HG03135 (cell line): Measurements from ENCODE around the gene CACNG4.

Experiments used
- ATAC-seq: cut with Tn5 transposase; IDR thresholded peaks from one replicate; pipeline ENCODE4 v1.9.1; 2021; ENCODE audit warnings: mild to moderate bottlenecking, moderate library complexity; ENCODE audit not compliant: unreplicated experiment

Gene CACNG4

DNA sequence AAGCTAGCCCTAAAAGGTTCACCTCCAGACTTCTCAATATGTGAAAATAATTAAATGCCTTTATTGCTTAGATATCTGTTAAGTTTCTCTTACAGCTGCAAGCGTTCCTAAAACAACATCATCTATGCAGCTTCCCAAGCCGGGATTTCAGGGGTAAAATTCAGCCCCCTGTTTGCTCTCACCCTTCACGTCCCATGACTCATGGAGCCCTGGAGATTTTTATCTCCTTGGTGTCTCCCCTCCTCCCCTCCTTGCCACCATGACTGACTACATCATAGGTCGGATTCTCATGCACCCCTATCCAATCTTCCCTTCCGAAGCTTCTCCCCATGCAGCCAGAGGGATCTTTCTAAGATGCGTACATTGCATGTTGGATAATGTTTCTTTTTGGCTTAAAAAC is 21.0 kb upstream of the CACNG4 start:
- ATAC-seq = no peak

DNA sequence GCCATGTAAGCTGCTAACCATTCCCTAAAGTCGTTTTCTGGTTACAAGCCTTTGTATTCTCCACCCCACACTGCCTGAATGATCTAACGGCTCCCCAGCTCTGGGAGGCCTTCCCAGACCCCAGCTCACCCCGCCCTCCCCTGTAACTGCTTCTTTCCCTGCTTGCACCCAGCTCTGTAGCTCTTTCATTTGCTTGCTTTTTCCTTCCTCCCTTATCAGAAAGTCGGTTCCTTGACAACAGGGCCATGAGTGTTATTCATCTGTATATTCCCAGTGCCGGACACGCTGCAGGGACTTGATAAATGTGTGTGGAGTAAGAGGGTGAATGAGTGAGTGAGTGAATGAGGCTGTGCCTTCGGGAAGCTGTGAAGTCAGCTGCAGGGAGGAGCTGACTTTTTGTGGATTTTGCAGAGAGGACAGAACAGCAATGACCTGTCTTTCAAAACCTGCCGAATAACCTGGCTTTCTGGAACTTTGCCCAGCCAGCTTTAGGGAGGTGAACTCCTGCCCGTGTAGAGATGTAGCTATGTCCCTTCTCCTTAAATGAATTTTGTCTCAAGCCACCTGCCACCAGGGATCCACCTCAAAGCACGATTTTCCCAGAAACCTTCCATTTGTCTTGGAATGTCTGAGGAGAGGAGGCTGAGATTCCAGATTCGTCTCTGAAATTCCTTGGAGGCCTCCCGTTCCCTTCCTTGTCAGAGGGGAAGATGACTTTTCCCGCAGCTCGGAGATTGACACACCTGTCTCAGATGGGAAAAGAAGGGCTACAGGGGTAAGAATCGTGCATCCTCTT is 20.0 kb upstream of the CACNG4 start:
- ATAC-seq = no peak

DNA sequence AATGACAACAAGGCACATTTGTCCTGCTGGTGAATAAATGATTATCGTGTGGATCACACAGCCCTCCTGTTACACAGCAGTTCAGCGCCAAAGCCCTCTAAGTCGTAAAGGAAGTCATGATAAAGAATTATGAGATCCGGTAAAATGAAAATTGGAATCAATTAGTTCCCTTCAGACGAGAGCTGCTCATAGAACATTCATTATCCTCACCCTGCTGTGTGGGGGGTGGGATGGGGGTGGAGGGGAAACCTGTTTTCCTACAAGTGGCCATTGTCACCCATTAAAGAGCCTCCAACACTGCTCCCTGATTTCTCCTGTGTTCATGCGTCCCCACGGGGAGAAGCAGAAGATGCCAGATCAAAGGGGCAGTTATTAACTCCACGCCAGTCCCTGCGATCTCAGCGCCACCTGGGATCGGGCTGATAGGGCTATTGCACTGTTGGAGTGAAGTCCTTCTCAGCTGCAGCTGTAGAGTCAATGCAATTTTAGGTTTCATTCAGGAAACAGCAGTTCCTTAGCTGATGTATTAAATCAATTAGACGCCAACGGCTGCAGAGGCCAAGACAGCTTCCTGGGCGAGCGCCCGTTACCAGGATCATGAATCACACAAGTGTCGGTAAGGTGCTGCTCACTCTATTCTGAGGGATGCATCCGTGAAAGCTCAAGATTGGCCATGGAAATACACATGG is 19.2 kb upstream of the CACNG4 start:
- no peak for ATAC-seq

DNA sequence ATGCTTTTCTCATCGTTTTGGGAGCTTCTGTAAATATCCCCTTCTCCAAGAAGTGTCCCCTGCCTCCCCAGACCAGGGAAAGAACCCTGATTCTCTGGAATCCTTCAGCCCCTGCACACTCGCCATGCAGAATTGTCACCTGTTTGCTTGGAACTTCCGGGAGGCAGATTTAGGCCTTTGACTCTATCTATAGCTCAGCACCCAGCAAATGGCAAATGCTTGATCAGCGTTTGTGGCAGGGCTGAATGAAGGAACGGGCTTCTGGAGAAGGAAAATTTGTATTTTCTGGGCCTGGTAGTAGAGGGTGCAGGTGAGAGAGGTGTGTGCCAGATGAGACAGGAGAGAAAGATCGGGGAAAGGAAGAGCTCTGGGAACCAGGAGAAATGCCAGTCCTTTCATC is 18.3 kb upstream of the CACNG4 start:
- no peak for ATAC-seq

DNA sequence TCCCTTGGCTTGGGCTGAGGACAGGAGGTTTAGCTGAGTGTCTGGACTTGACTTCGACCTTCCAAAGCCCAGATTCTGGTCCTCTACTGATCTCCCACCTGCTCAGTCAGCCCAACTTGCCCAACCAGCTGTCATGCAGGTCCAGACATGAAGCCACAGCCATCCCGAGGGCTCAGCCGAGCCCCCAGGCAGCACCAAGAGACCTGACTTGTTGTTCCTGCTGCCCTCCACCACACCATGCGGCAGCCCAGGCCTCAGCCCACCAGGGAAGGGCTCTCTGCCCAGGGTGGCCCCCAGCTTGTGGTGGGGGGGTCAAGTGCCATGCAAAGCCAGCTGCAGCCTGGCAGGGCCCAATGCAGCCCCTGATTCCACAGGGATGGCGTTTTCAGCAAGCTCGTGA is 17.2 kb upstream of the CACNG4 start:
- ATAC-seq = no peak

DNA sequence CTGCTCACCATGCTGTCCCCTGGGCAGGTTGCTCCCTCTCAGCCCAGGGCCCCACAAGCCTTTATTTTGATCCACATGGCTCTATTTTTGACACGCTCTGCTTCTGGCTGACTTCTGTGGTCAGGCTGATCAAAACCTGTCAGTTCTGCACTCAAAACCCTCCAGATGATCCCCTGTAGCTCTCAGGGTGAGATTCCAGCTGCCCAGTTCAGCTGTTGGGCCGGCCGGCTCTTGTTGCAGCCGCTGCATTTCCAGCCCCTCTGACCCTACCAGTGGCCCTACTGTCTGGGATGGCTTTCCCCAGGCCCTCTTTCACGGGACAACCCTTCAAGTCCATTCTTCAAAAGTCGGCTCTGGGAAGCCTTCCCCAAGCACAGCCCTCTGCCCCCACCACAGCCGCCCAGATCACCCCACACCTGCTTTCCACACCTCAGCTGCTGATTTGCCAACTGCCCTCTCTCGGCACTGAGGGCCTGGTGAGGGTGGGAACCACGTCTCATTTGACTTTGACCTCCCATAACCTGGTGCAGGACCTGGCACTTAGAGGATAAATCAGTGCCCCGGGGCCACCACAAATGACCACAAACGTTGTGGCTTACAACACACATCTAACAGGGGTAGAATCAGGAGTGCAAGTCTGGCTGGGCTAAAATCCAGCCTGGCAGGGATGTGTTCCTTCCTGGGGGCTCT is 16.3 kb upstream of the CACNG4 start:
- no peak for ATAC-seq

DNA sequence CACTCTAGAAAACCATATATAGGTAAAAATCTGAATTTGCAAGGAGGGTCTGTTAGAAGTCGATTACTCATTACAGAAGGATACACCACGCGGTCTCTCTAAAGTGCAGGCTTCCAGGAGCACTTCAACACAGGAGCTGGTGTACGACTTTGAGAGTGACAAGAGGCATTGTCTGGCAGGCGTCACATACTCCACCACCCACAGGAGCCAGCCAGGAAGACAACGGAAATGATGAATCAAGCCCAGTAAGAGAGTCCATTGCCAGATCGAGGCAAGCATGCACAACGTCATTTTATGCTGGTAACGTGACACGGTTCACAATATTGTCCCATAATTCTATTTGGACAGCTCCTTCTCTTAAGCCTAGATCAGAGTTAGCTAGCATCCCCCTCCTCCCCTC is 15.0 kb upstream of the CACNG4 start:
- ATAC-seq = no peak

DNA sequence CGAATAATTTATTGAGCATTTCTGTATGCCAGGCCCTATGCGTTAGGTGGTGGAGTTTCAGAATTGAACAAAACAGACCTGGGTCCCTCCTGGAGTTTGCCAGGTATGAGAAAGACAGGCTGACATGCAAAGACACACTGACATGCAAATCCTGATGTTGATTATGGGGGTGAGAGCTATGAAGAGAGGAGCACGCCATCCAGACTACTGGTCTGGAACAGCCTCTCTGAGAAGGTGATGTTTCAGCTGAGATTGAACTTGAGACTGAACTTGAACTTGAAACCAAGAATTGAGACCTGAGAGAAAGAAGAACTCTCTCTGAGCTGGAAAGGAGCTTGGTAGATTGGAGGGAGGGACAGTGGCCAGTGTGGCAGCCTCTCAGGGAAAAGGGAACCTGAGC is 14.2 kb upstream of the CACNG4 start:
- ATAC-seq = no peak

DNA sequence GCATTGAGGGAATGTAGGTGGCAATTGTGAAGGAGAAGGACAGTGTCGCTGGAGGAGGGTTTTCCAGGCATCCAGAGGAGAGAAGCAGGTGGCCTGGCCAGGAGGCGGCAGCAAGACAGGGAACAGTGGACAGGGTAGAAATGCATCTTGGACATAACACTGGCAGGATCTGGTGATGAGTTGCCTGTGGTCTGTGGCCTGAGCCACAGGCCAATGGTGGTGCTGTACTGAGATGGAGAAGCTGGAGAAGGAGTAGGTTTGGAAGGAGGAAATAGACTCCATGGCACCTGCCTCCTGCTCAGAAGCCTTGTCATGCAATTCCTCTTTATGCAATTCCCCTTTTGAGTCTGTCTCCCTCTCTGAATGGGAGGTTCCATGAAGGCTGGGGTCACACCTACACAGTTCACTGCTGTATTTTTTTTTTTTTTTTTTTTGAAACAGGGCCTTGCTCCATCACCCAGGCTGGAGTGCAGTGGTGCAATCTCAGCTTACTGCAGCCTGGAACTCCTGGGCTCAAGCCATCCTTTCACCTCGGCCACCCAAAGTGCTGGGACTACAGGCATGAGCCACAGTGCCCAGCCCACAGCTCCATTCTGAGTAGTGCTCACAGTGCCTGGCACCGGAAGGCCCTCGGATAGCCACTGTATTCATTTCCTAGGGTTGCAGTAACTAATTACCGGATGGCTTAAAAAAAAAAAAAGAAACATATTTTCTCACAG is 13.5 kb upstream of the CACNG4 start:
- ATAC-seq = no peak

DNA sequence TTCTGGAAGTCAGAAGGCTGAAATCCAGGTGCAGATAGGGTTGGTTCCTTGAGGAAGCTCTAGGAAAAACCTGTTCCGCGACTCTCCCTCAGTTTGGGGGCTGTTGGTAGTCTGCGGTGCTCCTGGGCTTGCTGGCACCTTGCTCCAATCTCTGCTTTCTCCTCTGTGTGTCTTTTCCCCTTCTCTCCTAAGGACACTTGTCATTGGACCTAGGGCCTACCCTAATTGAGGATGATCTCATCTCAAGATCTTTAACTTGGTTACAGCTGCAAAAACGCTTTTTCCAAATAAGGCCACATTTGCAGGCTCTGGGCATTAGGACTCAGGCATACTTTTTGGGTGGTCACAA is 12.9 kb upstream of the CACNG4 start:
- ATAC-seq = no peak

DNA sequence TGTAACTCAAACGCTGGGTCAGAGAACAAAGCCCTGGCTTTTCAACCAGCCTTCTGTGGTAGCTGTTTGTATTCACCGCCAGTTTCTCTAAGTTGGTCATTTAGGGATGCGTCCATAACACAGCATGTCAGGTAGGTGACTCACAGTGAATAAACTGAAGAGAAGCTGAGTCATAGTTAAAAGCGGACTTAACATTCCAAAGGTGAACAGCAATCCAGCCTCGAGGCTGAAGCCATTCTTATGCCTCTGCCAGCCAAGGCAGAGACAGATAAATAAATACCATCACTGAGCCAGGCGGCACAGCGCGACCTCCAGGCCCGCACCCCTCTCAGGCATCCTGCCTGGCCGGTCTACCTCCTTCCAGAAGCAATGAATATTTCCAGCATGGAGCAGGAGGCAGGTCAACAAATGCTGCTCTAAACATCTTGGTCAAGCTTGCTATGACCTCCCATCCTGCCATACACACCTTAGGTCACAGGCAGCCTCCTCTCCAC is 12.4 kb upstream of the CACNG4 start:
- ATAC-seq = no peak

DNA sequence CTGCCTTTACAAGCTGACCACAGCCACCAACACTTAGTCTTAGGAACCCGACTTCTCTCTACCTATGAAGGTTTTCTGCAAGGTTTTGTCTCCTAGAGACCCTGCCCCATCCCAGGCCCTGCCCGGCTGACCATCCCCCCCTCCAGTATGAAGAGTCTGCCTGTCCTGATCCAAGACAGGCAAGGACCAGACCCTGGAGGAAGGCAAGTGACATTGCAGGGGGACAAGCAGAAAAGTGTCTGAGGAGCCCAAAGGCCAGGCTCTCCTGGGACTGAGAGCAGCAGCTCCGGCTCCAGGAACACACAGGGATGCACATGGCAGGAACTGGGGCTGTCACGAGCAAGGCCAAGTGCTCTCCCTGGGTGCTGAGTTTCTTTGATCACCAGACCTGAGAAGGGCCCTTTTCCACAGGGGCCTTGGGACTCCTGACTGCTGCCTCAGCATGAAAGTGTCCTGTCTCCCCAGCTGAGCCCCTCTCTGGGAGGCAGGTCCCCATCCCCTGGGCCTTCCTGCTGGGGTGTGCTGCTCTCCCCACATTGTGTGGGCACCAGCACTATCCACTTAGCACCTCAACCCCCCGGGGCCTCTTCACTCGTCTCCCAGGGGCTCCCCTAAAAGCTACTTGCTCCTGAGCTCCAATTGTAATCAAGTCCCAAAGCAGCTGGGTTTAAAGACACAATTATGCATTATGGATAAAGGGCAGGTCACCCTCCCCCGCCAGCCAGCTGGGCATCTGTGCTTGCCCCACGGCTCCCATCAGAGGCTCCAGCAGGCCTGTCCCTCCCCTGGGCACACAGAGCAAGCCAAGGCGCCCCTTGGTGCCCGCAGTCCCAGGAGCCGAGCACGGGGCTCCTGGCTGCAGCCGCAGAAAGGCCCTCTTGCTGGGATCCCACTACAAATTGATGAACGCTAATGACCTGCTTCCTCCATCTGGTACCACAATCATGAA is 11.6 kb upstream of the CACNG4 start:
- ATAC-seq = no peak

DNA sequence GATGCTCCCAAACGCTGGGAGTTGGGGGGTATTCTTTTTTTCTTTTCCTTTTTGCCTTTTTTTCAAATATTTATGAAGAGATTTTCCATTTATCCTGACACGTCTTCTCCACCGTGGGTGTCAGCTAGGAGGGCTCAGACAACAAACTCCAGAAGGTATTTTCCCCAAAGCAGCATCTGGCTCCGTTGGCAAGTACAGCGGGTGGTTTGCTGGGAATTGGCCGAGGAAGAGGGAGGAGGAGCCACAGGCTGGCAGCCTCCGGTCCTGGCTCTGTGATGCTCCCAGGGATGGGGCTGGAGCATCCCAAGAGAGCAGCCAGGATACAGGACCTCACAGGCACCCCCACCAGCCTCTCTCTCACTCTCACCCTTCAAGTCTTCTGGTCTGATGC is 10.9 kb upstream of the CACNG4 start:
- ATAC-seq = no peak

DNA sequence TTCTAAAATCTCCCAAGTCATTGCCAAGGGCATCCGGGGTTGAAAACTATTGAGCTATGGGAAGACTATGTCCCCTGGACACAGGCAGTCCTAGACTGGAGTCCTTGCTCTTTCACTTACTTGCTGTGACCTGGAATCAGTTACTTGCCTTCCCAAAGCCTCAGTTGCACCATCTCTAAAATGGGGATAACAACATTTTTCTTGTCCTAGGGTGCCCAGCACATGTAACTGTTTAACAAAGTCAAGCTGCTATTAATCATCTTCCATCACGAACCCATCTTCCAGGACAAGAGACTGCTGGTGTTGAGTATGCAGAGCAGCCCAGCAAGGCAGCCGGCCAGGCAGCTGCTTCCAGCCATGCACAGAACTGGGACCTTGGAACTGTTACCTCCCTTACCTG is 9.9 kb upstream of the CACNG4 start:
- no peak for ATAC-seq

DNA sequence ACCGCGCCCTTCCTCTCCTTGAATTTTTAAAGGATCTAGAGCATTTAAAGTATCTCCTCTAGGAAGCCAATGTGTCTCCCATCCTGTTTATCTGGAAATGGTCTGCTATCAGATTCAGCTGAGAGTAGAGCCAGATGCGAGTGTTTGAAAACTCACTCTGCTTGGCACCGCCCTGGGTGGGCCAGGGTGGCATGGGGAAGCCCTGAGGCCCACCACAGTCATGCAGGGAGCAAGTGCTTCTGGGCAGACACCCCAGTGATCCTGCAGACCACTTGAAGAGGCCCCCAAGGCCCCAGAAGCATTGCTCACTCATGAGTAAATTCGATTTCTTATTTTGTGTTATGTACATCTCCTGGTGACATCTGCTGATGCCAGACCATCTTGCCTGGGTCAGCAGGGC is 8.7 kb upstream of the CACNG4 start:
- no peak for ATAC-seq

DNA sequence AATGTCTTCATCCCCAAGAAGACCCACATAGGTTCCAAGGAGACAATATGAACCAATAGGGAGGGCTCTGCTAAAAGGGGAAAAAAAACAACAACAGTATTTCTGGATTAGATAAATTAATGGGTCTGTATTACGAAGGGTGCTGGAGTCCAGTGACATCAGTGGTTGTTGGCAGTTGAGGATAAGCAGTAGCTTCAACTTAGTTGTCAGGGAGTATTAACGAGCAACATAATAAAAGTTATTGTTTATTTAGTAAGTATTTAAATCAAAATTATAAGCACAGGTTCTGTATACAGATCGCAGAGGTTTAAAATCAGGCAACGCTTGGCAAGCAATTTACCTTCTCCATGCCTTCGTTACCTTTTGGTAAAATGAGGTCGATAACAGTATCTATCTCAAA is 7.6 kb upstream of the CACNG4 start:
- ATAC-seq = no peak

DNA sequence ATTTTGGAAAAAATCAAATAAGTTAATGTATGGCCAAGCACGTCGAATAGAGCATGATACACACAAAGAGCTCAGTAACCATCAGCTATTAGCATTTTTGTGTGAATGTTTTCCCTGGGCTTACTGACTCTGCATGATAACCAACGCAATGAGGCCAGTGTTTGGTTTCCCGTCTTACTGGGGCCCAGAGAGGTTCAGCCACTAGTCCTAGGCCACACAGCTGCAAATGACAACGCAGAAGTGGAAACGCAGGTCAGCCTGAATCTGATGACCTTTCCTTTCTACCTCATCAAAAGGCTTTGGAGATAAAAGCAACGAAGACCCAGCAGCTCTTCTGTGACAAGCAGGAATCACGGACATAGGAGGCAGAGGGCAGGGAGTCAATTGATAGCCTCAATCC is 7.2 kb upstream of the CACNG4 start:
- ATAC-seq = no peak

DNA sequence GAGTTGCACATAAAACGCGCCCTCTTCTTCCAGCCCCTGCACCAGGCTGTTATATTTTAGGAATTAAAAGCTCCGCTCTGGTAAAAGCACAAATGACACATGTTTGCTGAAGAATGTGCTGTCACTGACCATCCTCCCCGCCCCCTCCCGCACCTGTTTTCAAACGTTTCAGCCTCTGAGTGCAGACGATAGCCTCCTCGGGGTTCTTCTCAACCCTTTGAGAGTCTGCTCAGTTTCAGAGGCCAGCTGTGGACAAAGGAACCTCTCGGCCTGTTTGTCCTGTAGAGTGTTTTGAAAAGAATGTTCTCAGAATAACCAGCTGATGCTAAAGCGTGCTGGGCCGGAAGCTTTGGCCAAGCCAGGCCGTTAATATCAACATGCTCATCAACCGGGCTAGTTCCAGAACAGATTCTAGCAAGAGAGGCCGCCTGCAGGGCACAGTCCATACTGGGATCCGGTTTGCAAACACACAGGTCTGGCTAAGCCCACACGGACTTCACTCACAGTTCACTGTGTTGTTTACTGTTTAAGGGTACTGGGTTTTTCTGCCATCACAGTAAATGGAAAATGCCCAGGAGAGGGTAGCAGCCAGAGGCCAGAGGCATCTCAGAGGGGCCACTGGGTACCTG is 6.4 kb upstream of the CACNG4 start:
- ATAC-seq = no peak

DNA sequence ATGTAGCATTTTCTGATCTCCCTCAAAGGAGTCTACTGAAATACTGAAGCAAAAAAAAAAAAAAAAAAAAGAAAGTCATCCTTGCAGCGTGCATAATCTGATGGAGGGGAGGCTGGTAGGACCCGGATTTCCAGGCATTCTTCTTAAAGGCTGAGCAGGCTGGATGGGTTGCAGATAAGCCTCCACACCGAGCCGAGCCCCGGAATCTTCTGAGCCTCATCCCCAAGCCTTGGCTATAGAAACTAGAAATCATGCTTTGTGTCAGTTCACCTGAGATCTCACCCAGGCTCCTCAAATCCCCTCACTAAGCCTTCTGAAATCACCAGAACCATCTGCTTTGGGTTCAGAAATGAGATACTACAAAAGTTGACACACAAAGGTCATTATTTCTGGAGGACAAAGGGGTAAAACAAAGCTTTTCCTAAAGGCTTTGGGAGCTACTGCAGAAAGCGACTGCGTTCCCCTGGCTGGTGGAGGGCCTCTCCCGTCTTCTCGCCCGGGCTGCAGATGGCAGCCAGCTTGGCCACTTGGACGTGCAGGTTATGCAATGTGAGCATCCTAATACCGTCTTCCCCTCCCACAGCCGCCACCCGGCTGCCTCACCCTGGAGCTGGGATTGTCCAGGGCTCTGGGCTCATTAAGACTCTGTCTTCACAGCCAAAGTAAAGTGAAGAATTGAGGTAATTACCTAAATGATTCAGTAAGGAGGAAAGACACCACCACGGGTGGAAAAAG is 4.7 kb upstream of the CACNG4 start:
- no peak for ATAC-seq
